ENCODE measurements around the gene HRH1.
A peak's percentile ranks its signal among the peaks of the same experiment; 100 is the strongest.
"Not testable (repeated sequence)": the region's sequence is repeated elsewhere in the genome, so short reads cannot be mapped to it uniquely, and the experiment has no call there.

HRH1 gene

DNA sequence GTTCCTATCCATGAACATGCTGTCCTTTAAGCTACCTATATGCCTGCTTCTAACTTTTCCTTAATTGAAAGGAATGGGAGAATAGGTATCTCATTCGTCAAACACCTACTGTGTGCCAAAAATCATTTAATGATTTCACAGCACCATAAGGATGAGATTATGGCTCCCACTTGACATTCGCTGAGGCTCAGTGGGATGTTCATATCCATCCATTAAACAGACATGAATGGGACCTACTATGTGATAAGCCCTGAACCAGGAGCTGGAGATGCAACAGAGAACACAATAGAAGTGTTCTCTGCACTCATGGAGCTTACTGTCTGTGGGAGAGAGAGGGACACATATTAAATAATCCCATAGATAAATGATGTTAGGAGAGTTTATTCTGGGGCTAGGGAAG is 49.7 kb downstream of the HRH1 start:
- TF ChIP-seq, protein P1, sequence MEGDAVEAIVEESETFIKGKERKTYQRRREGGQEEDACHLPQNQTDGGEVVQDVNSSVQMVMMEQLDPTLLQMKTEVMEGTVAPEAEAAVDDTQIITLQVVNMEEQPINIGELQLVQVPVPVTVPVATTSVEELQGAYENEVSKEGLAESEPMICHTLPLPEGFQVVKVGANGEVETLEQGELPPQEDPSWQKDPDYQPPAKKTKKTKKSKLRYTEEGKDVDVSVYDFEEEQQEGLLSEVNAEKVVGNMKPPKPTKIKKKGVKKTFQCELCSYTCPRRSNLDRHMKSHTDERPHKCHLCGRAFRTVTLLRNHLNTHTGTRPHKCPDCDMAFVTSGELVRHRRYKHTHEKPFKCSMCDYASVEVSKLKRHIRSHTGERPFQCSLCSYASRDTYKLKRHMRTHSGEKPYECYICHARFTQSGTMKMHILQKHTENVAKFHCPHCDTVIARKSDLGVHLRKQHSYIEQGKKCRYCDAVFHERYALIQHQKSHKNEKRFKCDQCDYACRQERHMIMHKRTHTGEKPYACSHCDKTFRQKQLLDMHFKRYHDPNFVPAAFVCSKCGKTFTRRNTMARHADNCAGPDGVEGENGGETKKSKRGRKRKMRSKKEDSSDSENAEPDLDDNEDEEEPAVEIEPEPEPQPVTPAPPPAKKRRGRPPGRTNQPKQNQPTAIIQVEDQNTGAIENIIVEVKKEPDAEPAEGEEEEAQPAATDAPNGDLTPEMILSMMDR (IDR thresholded peaks at IDR 0.05; ENCODE audit: low read depth, low read length): no peak
- no peak overlapping the region for H3K4me3 ChIP-seq (replicated peaks in 1 of 2; ENCODE audit: low read depth in 2 of 2, low read length in 2 of 2)
- no peak for DNase-seq (ENCODE audit: low read depth in 2 of 2)

- DNase-seq (ENCODE audit: low read depth in 2 of 2): no peak
- H3K4me3 ChIP-seq (replicated peaks in 1 of 2; ENCODE audit: low read depth in 2 of 2, low read length in 2 of 2): no peak overlapping the region
Observed at GRCh38 chr3:11204697-11205348, 50.5 kb downstream of the HRH1 start.

DNA sequence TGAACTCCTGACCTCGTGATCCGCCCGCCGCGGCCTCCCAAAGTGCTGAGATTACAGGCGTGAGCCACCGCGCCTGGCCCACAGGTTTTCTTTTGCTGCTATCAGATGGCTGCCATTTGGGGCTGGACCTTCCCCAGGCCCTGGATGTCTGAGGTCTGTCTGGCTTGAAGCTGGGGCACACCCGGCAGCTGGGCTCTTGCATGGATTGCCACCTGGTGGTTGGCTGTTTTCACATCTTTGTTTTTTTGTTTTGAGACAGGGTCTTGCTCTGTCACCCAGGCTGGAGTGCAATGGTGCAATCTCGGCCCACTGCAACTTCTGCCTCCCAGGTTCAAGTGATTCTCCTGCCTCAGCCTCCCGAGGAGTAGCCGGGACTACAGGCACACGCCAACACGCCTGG is 51.6 kb downstream of the HRH1 start:
- not testable (repeated sequence) for H3K4me3 ChIP-seq (replicated peaks in 1 of 2; ENCODE audit: low read depth in 2 of 2, low read length in 2 of 2)
- peak; percentile 61 to 64 for DNase-seq (ENCODE audit: low read depth in 2 of 2)

More at GRCh38 chr3:11204697-11205348, 50.5 kb downstream of the HRH1 start:
- TF ChIP-seq, protein P1 (IDR thresholded peaks at IDR 0.05; ENCODE audit: low read depth, low read length): no peak

DNA sequence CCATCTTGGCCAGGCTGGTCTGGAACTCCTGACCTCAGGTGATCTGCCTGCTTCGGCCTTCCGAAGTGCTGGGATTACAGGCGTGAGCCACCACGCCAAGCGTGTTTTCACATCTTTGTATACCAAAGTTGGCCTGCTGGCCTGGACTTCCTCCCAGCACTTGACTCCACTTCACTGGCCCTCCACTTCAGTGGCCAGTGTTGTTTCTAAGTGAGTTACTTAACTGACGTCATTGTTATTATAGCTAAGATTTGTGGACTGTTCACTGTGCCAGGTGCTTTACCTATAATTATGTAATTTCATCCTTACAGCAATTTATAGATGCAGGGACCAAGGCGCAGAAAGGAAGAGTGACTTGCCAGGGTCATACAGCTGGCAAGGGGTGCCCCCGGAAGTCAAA is 52.0 kb downstream of the HRH1 start:
- no peak for DNase-seq (ENCODE audit: low read depth in 2 of 2)
- TF ChIP-seq, protein P1 (IDR thresholded peaks at IDR 0.05; ENCODE audit: low read depth, low read length): no peak
- no peak overlapping the region for H3K4me3 ChIP-seq (replicated peaks in 1 of 2; ENCODE audit: low read depth in 2 of 2, low read length in 2 of 2)

- TF ChIP-seq, protein P1 (IDR thresholded peaks at IDR 0.05; ENCODE audit: low read depth, low read length): no peak
- H3K4me3 ChIP-seq (replicated peaks in 1 of 2; ENCODE audit: low read depth in 2 of 2, low read length in 2 of 2): no peak overlapping the region
- DNase-seq (ENCODE audit: low read depth in 2 of 2): no peak
Observed at GRCh38 chr3:11206953-11207352, 52.7 kb downstream of the HRH1 start.

- TF ChIP-seq, protein P1 (IDR thresholded peaks at IDR 0.05; ENCODE audit: low read depth, low read length): peak; percentile 17
- DNase-seq (ENCODE audit: low read depth in 2 of 2): peak; percentile 51 to 80
- H3K4me3 ChIP-seq (replicated peaks in 1 of 2; ENCODE audit: low read depth in 2 of 2, low read length in 2 of 2): no peak overlapping the region
Observed at GRCh38 chr3:11211531-11212298, 57.4 kb downstream of the HRH1 start.

DNA sequence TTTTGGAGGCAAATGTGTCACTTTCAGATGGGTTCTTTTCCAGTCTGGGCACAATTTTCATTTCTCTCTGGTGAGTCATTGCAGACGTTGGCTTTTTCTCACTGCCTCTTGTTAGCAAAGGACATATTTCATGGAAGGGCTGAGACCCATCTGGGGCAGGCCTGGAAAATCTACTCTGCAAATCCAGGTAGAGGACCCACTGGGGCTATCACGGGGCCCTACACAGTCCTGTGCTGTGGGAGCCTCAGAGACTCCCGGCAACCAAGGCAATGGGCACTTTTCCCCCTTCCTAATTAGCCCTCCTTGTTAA is 58.0 kb downstream of the HRH1 start:
- TF ChIP-seq, protein P1 (IDR thresholded peaks at IDR 0.05; ENCODE audit: low read depth, low read length): no peak
- H3K4me3 ChIP-seq (replicated peaks in 1 of 2; ENCODE audit: low read depth in 2 of 2, low read length in 2 of 2): no peak overlapping the region
- DNase-seq (ENCODE audit: low read depth in 2 of 2): peak; percentile 55 to 76

Measured in cardiac fibroblast (primary cell).